ENCODE results near the gene CDCA5.
A peak's percentile ranks its signal among the peaks of the same experiment; 100 is the strongest.

The CDCA5 gene

GRCh38 chr11:65118097-65118837, 34.4 kb upstream of the CDCA5 start:
- no peak for TF ChIP-seq CTCF (IDR thresholded peaks at IDR 0.05; ENCODE audit: low read depth, low read length, missing control alignments)
- no peak for DNase-seq (ENCODE audit: low read depth)
- H3K4me3 ChIP-seq (ENCODE audit: low read depth, low read length): no peak overlapping the region

- H3K4me3 ChIP-seq (ENCODE audit: low read depth, low read length): peak within 1 kb of the TSS; percentile 84
- TF ChIP-seq CTCF (IDR thresholded peaks at IDR 0.05; ENCODE audit: low read depth, low read length, missing control alignments): peak; percentile 91
- DNase-seq (ENCODE audit: low read depth): peak; percentile 96
These were observed 33.6 kb upstream of the CDCA5 start, which contains the start of gene ZNHIT2 for GRCh38 chr11:65117206-65118096. Gene ZNHIT2 (minus strand): TSS chr11:65117701. CDS start chr11:65117653, 48 bp downstream.

GRCh38 chr11:65116370-65117205, 32.7 kb upstream of the CDCA5 start:
- peak overlapping the region; percentile 84 for H3K4me3 ChIP-seq (ENCODE audit: low read depth, low read length)
- DNase-seq (ENCODE audit: low read depth): no peak
- TF ChIP-seq CTCF (IDR thresholded peaks at IDR 0.05; ENCODE audit: low read depth, low read length, missing control alignments): no peak

GRCh38 chr11:65115361-65116082, 31.7 kb upstream of the CDCA5 start:
- H3K4me3 ChIP-seq (ENCODE audit: low read depth, low read length): no peak overlapping the region
- no peak for TF ChIP-seq CTCF (IDR thresholded peaks at IDR 0.05; ENCODE audit: low read depth, low read length, missing control alignments)

GRCh38 chr11:65114538-65115171, 30.8 kb upstream of the CDCA5 start:
- TF ChIP-seq CTCF (IDR thresholded peaks at IDR 0.05; ENCODE audit: low read depth, low read length, missing control alignments): no peak
- no peak for DNase-seq (ENCODE audit: low read depth)
- H3K4me3 ChIP-seq (ENCODE audit: low read depth, low read length): no peak overlapping the region

More at GRCh38 chr11:65115361-65116082, 31.7 kb upstream of the CDCA5 start:
- no peak for DNase-seq (ENCODE audit: low read depth)
